H9 (cell line): ENCODE results near the gene TRAT1. TPM values are rescaled to one million over a fixed set of nuclear protein-coding genes. Genes with fewer than 3 reads are reported as not detected.

Experiments
- DNase-seq: peaks from one replicate; pipeline ENCODE4 v3.0.0-alpha.2; 2017
- H2AFZ ChIP-seq: one replicate; pipeline ENCODE4 v1.6.1; 2013; ENCODE audit warnings: mild to moderate bottlenecking, low read length, control low read depth, moderate library complexity
- H2AK5ac ChIP-seq: 2 replicates; pipeline ENCODE4 v1.6.1; 2013; ENCODE audit warnings: low read length, control low read depth, mixed read lengths; ENCODE audit not compliant: insufficient read length
- H2BK120ac ChIP-seq: one replicate; pipeline ENCODE4 v1.6.1; 2013; ENCODE audit warnings: low read depth, mild to moderate bottlenecking, low read length, control low read depth, inconsistent platforms; ENCODE audit not compliant: poor library complexity, severe bottlenecking
- H2BK12ac ChIP-seq: 2 replicates; pipeline ENCODE4 v1.6.1; 2013; ENCODE audit warnings: low read length, control low read depth, mixed read lengths, low read depth; ENCODE audit not compliant: insufficient read length
- H2BK15ac ChIP-seq: 2 replicates; pipeline ENCODE4 v1.6.1; 2013; ENCODE audit warnings: low read depth, low read length, control low read depth
- H2BK20ac ChIP-seq: one replicate; pipeline ENCODE4 v1.6.1; 2013; ENCODE audit warnings: low read depth, mild to moderate bottlenecking, low read length, control low read depth, inconsistent platforms; ENCODE audit not compliant: poor library complexity, severe bottlenecking
- H2BK5ac ChIP-seq: 2 replicates; pipeline ENCODE4 v1.6.1; 2013; ENCODE audit warnings: low read length, control low read depth, mixed read lengths; ENCODE audit not compliant: insufficient read length
- H3K14ac ChIP-seq: 2 replicates; pipeline ENCODE4 v1.6.1; 2013; ENCODE audit warnings: low read length, control low read depth; ENCODE audit not compliant: insufficient read depth
- H3K18ac ChIP-seq: 2 replicates; pipeline ENCODE4 v1.6.1; 2013; ENCODE audit warnings: low read depth, mild to moderate bottlenecking, mixed read lengths, low read length, control low read depth; ENCODE audit not compliant: insufficient read length
- H3K23ac ChIP-seq: 2 replicates; pipeline ENCODE4 v1.6.1; 2013; ENCODE audit warnings: low read length, control low read depth, mixed read lengths, low read depth; ENCODE audit not compliant: insufficient read length
- H3K23me2 ChIP-seq: 2 replicates; pipeline ENCODE4 v1.6.1; 2013; ENCODE audit warnings: low read depth, mild to moderate bottlenecking, mixed read lengths, low read length, control low read depth; ENCODE audit not compliant: insufficient read length, poor library complexity, severe bottlenecking
- H3K27ac ChIP-seq: 2 replicates; pipeline ENCODE4 v1.5.1; 2013; ENCODE audit warnings: low read length, control low read depth, mixed read lengths, low read depth; ENCODE audit not compliant: insufficient read length
- H3K27me3 ChIP-seq: 2 replicates; pipeline ENCODE4 v1.6.1; 2013; ENCODE audit warnings: low read length, control low read depth, inconsistent platforms; ENCODE audit not compliant: insufficient read depth
- H3K4ac ChIP-seq: 2 replicates; pipeline ENCODE4 v1.6.1; 2013; ENCODE audit warnings: low read depth, mild to moderate bottlenecking, control low read depth, inconsistent platforms, low read length, moderate library complexity
- H3K4me1 ChIP-seq: 2 replicates; pipeline ENCODE4 v1.6.1; 2013; ENCODE audit warnings: low read length, control low read depth, inconsistent platforms; ENCODE audit not compliant: insufficient read depth
- H3K4me2 ChIP-seq: 2 replicates; pipeline ENCODE4 v1.6.1; 2013; ENCODE audit warnings: low read length, control low read depth, mixed read lengths; ENCODE audit not compliant: insufficient read length, insufficient read depth
- H3K56ac ChIP-seq: 2 replicates; pipeline ENCODE4 v1.6.1; 2013; ENCODE audit warnings: low read depth, mild to moderate bottlenecking, mixed read lengths, low read length, control low read depth; ENCODE audit not compliant: insufficient read length
- H3K79me1 ChIP-seq: 2 replicates; pipeline ENCODE4 v1.6.1; 2013; ENCODE audit warnings: low read depth, mild to moderate bottlenecking, moderate library complexity, low read length, control low read depth, inconsistent platforms; ENCODE audit not compliant: insufficient read depth, poor library complexity, severe bottlenecking
- H3K79me2 ChIP-seq: 2 replicates; pipeline ENCODE4 v1.6.1; 2013; ENCODE audit warnings: low read length, control low read depth, inconsistent platforms; ENCODE audit not compliant: insufficient read depth
- H3K9ac ChIP-seq: 2 replicates; pipeline ENCODE4 v1.6.1; 2013; ENCODE audit warnings: low read length, control low read depth, mixed read lengths; ENCODE audit not compliant: insufficient read length; ENCODE audit errors: extremely low read depth
- H3K9me3 ChIP-seq: one replicate; pipeline ENCODE4 v1.6.1; 2013; ENCODE audit warnings: low read depth, low read length, inconsistent platforms; ENCODE audit not compliant: control insufficient read depth
- H3T11ph ChIP-seq: one replicate; pipeline ENCODE4 v1.6.1; 2013; ENCODE audit warnings: mild to moderate bottlenecking, low read length, control low read depth, inconsistent platforms
- H4K20me1 ChIP-seq: one replicate; pipeline ENCODE4 v1.6.1; 2013; ENCODE audit not compliant: control insufficient read depth, insufficient read length, insufficient read depth
- H4K5ac ChIP-seq: 2 replicates; pipeline ENCODE4 v1.6.1; 2013; ENCODE audit warnings: low read depth, mild to moderate bottlenecking, mixed read lengths, low read length, control low read depth; ENCODE audit not compliant: insufficient read length
- H4K8ac ChIP-seq: replicated peaks from 2 replicates; pipeline ENCODE4 v1.6.1; 2013; ENCODE audit warnings: low read length, control low read depth, mixed read lengths, low read depth; ENCODE audit not compliant: insufficient read length
- H4K91ac ChIP-seq: 2 replicates; pipeline ENCODE4 v1.6.1; 2013; ENCODE audit warnings: low read depth, mild to moderate bottlenecking, moderate library complexity, mixed read lengths, low read length, control low read depth; ENCODE audit not compliant: insufficient read length
- H3K27ac Mint-ChIP-seq, 3 experiments: 2 replicates in 2 of 3; 3 replicates in 1 of 3; pipeline ENCODE4 v1.8.0; 2020 to 2021; ENCODE audit warnings: mixed read lengths in 3 of 3, mild to moderate bottlenecking in 1 of 3, moderate library complexity in 1 of 3
- H3K27me3 Mint-ChIP-seq: 2 replicates; pipeline ENCODE4 v1.8.0; 2021; ENCODE audit warnings: low read depth, mild to moderate bottlenecking, moderate library complexity, mixed read lengths
- H3K36me3 Mint-ChIP-seq, 3 experiments: 2 replicates in 2 of 3; 3 replicates in 1 of 3; pipeline ENCODE4 v1.8.0; 2020 to 2021; ENCODE audit warnings: low read depth in 3 of 3, mixed read lengths in 3 of 3; ENCODE audit not compliant: insufficient read depth in 1 of 3
- H3K4me1 Mint-ChIP-seq, 2 experiments: 2 replicates each; pipeline ENCODE4 v1.8.0; 2020; ENCODE audit warnings: mixed read lengths in 2 of 2
- H3K4me3 Mint-ChIP-seq, 2 experiments: 2 replicates in 1 of 2; 3 replicates in 1 of 2; pipeline ENCODE4 v1.8.0; 2020 to 2021; ENCODE audit warnings: mild to moderate bottlenecking in 2 of 2, mixed read lengths in 2 of 2, moderate library complexity in 1 of 2
- H3K9me3 Mint-ChIP-seq, 2 experiments: 2 replicates in 1 of 2; 3 replicates in 1 of 2; pipeline ENCODE4 v1.8.0; 2020; ENCODE audit warnings: mild to moderate bottlenecking in 2 of 2, mixed read lengths in 2 of 2, moderate library complexity in 1 of 2
- WGBS: extraction: QIAGEN DNeasy Blood & Tissue Kit; methylation state at CpG from one replicate; pipeline ENCODE4 v1.1.7; 2013; ENCODE audit warnings: missing lambda C conversion rate, low lambda C conversion rate, mixed read lengths; ENCODE audit not compliant: insufficient read length; ENCODE audit errors: extremely low coverage; 5-methylcytosine and 5-hydroxymethylcytosine counted together
- total RNA-seq: library from RNA; stranded (reverse); gene quantifications from 2 replicates; pipeline ENCODE4 v1.2.1, GENCODE V29; 2021
- TF ChIP-seq, protein P1 (sequence below): fragments of 200-600 bp; sonication (generic); conservative IDR thresholded peaks from 3 replicates; pipeline ENCODE4 v1.8.0; 2021; ENCODE audit warnings: antibody characterized with exemption, mild to moderate bottlenecking

The TRAT1 gene
- total RNA-seq, 1 experiment from 2014 or later = not detected

DNA sequence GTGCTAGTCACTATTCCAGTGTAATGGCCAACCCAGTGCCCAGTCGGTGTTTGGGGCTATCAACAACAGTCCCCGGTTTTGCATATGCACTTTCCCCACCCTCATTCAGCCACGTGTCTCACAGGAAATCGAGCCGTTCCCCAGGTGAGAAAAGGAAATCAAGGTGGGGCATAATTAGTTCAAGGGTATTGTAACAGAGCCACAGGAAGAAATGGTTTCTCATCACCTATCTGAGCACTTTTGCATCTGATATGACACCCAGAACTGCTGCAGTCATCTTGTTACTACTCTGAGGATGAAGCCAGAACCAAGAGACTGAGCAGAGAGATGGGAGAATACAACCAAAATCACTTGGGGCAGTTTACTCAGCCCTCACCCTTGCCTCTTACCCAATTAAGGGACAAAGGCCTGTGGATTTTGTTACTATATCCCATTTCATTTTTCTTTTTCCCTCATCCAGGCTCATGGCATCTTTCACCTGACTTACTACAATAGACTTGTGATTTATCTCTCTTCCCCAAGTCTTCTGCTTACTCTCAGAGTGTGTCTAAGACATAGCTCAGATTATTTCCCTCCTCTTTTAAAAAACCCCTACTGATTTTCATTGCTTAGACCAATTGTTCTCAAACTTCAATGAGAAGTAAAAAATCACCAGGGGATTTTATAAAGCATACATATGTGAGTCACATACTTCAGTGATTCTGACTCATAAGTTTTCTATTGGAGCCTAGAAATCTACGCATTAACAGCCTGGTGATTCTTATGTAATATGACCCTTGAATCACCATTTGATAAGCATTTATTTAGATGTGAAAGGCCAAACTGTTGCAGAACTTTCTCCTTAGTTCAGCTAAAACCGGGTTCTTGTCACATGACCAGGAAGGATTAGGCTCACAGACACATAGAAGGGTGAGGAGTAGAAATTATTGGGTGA is 40.5 kb downstream of the TRAT1 start:
- Histone ChIP-seq H3K9me3 (no peaks in the 10 kb centered on the region), H3K27me3 (no peaks in the 10 kb centered on the region), H3K4me1 (peaks cover 6% of the 10 kb centered on the region; the same call in 1 of the 2 replicates), H2BK5ac (no peak overlapping the region), H2BK120ac (no peak overlapping the region), H3K56ac (no peak overlapping the region), H2BK20ac (no peak overlapping the region), H3T11ph (no peak overlapping the region), H3K14ac (no peak overlapping the region), H4K91ac (no peak overlapping the region), H3K9ac (no peak overlapping the region), H2BK15ac (no peak overlapping the region), H2BK12ac (no peak overlapping the region), H3K4me2 (no peak overlapping the region), H3K4ac (no peak overlapping the region), H3K27ac (no peak overlapping the region), H3K79me1 (no peaks in the 10 kb centered on the region), H2AFZ (peak overlapping the region; percentile 40), H2AK5ac (no peak overlapping the region), H3K23me2 (no peaks in the 10 kb centered on the region), H4K8ac (no peak overlapping the region), H4K5ac (no peak overlapping the region), H3K79me2 (no peaks in the 10 kb centered on the region), H3K23ac (no peak overlapping the region), H4K20me1 (no peaks in the 10 kb centered on the region), H3K18ac (no peak overlapping the region)
- no peak for DNase-seq
- WGBS = no CpG with 5 or more reads among the region's 7 CpGs
- H3K36me3 Mint-ChIP-seq = peaks cover 0 to 14% (median 4%) of the 10 kb centered on the region in 3 experiments; a peak in 3 of 7 replicates
- H3K4me3 Mint-ChIP-seq = no peak overlapping the region
- peaks cover 7 to 9% of the 10 kb centered on the region in 2 experiments for H3K9me3 Mint-ChIP-seq
- TF ChIP-seq, protein P1, sequence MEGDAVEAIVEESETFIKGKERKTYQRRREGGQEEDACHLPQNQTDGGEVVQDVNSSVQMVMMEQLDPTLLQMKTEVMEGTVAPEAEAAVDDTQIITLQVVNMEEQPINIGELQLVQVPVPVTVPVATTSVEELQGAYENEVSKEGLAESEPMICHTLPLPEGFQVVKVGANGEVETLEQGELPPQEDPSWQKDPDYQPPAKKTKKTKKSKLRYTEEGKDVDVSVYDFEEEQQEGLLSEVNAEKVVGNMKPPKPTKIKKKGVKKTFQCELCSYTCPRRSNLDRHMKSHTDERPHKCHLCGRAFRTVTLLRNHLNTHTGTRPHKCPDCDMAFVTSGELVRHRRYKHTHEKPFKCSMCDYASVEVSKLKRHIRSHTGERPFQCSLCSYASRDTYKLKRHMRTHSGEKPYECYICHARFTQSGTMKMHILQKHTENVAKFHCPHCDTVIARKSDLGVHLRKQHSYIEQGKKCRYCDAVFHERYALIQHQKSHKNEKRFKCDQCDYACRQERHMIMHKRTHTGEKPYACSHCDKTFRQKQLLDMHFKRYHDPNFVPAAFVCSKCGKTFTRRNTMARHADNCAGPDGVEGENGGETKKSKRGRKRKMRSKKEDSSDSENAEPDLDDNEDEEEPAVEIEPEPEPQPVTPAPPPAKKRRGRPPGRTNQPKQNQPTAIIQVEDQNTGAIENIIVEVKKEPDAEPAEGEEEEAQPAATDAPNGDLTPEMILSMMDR = no peak
- peaks cover 29 to 42% of the 10 kb centered on the region in 2 experiments for H3K4me1 Mint-ChIP-seq
- no peaks in the 10 kb centered on the region for H3K27me3 Mint-ChIP-seq
- H3K27ac Mint-ChIP-seq = no peak overlapping the region; a peak in 1 of 7 replicates
